Measurements from ENCODE around the gene WDR70.
"Not testable (repeated sequence)": the region's sequence is repeated elsewhere in the genome, so short reads cannot be mapped to it uniquely, and the experiment has no call there.

The WDR70 gene

DNA sequence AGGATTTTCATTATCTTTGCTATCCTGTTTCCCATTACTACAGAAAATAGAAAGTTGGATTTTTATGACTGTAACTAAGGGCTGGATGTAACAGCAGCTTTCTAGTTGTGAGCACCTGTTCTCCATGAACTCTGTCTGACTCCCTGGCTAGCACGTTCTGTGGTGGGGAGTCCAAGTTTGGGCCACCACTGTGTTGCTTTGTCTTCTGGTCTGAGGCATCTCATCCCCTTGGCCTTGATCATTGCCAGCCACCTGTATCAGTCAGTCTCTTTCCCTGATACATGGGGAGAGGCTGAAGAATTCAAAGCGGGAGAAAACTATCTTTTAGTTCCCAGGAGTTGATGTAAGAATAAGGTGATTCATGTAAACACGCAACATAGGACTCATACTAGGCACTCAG, 33.4 kb downstream of the WDR70 start:
- Histone ChIP-seq H3K4me3 (ENCODE audit: low read length in 2 of 2) (no peak overlapping the region), H3K4me1 (ENCODE audit: control insufficient read depth, insufficient read depth, low read length) (no peaks in the 10 kb centered on the region), H3K9ac (ENCODE audit: low read length in 2 of 2) (no peak overlapping the region), H3K36me3 (ENCODE audit: control insufficient read depth in 2 of 2, insufficient read depth in 2 of 2, low read length in 2 of 2) (peaks cover 0 to 2% of the 10 kb centered on the region in 2 donors), H3K9me3 (ENCODE audit: control insufficient read depth in 2 of 2, low read length in 2 of 2) (no peaks in the 10 kb centered on the region), H3K27me3 (ENCODE audit: control insufficient read depth in 1 of 2, insufficient read depth in 2 of 2, low read length in 2 of 2) (no peaks in the 10 kb centered on the region), H3K27ac (ENCODE audit: low read length) (no peak overlapping the region)

DNA sequence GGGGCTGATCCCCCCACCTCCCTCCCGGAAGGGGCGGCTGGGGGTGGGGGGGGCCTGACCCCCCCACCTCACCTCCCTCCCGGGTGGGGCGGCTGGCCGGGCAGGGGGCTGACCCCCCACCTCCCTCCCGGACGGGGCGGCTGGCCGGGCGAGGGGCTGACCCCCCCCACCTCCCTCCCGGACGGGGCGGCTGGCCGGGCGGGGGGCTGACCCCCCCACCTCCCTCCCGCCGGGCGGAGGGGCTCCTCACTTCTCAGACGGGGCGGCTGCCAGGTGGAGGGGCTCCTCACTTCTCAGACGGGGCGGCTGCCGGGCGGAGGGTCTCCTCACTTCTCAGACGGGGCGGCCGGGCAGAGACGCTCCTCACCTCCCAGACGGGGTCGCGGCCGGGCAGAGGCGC, 36.3 kb downstream of the WDR70 start:
- not testable (repeated sequence) for H3K9me3 ChIP-seq (ENCODE audit: control insufficient read depth in 2 of 2, low read length in 2 of 2); H3K9ac ChIP-seq (ENCODE audit: low read length in 2 of 2); H3K4me3 ChIP-seq (ENCODE audit: low read length in 2 of 2); H3K4me1 ChIP-seq (ENCODE audit: control insufficient read depth, insufficient read depth, low read length); H3K27me3 ChIP-seq (ENCODE audit: control insufficient read depth in 1 of 2, insufficient read depth in 2 of 2, low read length in 2 of 2); H3K36me3 ChIP-seq (ENCODE audit: control insufficient read depth in 2 of 2, insufficient read depth in 2 of 2, low read length in 2 of 2); H3K27ac ChIP-seq (ENCODE audit: low read length)

DNA sequence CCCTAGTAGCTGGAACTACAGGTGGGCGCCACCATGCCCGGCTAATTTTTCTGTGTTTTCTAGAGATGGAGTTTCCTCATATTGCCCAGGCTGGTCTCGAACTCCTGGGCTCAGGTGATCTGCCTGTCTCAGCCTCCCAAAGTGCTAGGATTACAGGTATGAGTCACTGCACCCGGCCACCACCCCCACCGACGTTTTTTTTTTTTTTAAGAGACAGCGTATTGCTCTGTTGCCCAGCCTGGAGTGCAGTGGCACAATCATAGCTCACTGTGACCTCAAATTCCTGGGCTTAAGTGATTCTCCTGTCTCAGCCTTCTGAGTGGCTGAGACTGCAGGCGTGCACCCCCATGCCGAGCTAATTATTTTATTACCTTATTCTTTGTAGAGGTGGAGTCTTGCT, 38.2 kb downstream of the WDR70 start:
- Histone ChIP-seq H3K4me1 (ENCODE audit: control insufficient read depth, insufficient read depth, low read length) (no peaks in the 10 kb centered on the region), H3K36me3 (ENCODE audit: control insufficient read depth in 2 of 2, insufficient read depth in 2 of 2, low read length in 2 of 2) (peaks cover 0 to 3% of the 10 kb centered on the region in 2 donors), H3K9ac (ENCODE audit: low read length in 2 of 2) (no peak overlapping the region), H3K27me3 (ENCODE audit: control insufficient read depth in 1 of 2, insufficient read depth in 2 of 2, low read length in 2 of 2) (no peaks in the 10 kb centered on the region), H3K27ac (ENCODE audit: low read length) (no peak overlapping the region), H3K4me3 (ENCODE audit: low read length in 2 of 2) (no peak overlapping the region), H3K9me3 (ENCODE audit: control insufficient read depth in 2 of 2, low read length in 2 of 2) (no peaks in the 10 kb centered on the region)

DNA sequence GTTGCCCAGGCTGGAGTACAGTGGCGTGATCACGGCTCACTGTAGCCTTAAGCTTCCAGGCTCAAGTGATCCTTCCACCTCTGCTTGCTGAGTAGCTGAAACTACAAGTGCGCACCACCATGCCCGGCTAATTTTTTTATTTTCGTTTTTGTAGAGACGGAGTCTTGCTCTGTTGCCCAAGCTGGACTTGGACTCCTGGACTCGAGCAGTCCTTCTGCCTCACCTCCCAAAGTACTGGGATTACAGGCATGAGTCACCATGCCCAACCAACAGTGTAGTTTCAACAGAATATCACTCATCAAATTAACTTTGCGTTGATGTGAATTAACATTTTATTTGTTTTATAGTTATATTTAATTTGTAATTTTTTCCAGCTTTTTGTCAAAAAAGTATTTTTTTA, 45.3 kb downstream of the WDR70 start:
- Histone ChIP-seq H3K4me1 (ENCODE audit: control insufficient read depth, insufficient read depth, low read length) (no peaks in the 10 kb centered on the region), H3K4me3 (ENCODE audit: low read length in 2 of 2) (no peak overlapping the region), H3K9me3 (ENCODE audit: control insufficient read depth in 2 of 2, low read length in 2 of 2) (no peaks in the 10 kb centered on the region), H3K36me3 (ENCODE audit: control insufficient read depth in 2 of 2, insufficient read depth in 2 of 2, low read length in 2 of 2) (peaks cover 3 to 5% of the 10 kb centered on the region in 2 donors), H3K9ac (ENCODE audit: low read length in 2 of 2) (no peak overlapping the region), H3K27me3 (ENCODE audit: control insufficient read depth in 1 of 2, insufficient read depth in 2 of 2, low read length in 2 of 2) (no peaks in the 10 kb centered on the region), H3K27ac (ENCODE audit: low read length) (no peak overlapping the region)

DNA sequence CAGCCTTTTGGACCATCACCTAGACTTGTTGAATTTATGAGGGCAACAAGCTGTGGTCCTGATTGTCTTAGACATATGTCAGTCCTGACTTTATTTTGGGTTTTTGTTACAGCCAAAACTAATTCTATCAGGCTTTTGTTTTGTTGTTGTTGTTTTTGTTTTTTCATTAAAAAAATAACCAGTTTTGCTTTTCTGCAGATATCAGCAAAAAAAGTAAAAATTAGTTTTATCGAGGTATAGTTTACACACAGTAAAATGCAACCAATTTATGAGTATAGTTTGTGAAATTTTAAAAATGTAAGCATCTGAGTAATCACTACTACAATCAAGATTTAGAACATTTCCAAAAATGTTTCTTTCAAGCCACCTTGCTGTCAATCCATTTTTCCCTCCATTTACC, 48.9 kb downstream of the WDR70 start:
- Histone ChIP-seq H3K36me3 (ENCODE audit: control insufficient read depth in 2 of 2, insufficient read depth in 2 of 2, low read length in 2 of 2) (peaks cover 0 to 5% of the 10 kb centered on the region in 2 donors), H3K9ac (ENCODE audit: low read length in 2 of 2) (no peak overlapping the region), H3K4me3 (ENCODE audit: low read length in 2 of 2) (no peak overlapping the region), H3K27me3 (ENCODE audit: control insufficient read depth in 1 of 2, insufficient read depth in 2 of 2, low read length in 2 of 2) (no peaks in the 10 kb centered on the region), H3K9me3 (ENCODE audit: control insufficient read depth in 2 of 2, low read length in 2 of 2) (no peaks in the 10 kb centered on the region), H3K4me1 (ENCODE audit: control insufficient read depth, insufficient read depth, low read length) (no peaks in the 10 kb centered on the region), H3K27ac (ENCODE audit: low read length) (no peak overlapping the region)

DNA sequence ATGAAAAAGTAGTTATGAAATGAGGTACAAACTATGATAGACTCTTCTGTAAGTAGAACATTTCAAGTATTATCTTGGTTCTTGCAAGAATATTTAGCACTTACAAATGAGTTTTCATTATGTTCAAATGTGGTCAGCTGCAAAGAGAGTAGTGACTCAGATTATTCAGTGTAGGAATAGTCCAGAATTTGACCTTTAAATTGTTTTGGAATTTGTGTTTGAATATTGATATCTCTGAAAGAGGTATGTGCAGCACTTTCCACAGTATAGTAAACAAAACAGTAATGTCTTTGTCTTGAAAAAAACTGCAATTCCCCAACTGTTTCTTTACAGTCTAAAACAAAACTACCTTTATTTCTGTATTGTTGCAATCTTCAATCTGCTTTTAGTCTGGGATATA, 56.1 kb downstream of the WDR70 start:
- H3K4me3 ChIP-seq (ENCODE audit: low read length in 2 of 2): no peak overlapping the region
- H3K9me3 ChIP-seq (ENCODE audit: control insufficient read depth in 2 of 2, low read length in 2 of 2): no peaks in the 10 kb centered on the region
- no peak overlapping the region for H3K9ac ChIP-seq (ENCODE audit: low read length in 2 of 2)
- no peak overlapping the region for H3K27ac ChIP-seq (ENCODE audit: low read length)
- H3K4me1 ChIP-seq (ENCODE audit: control insufficient read depth, insufficient read depth, low read length): no peaks in the 10 kb centered on the region
- H3K36me3 ChIP-seq (ENCODE audit: control insufficient read depth in 2 of 2, insufficient read depth in 2 of 2, low read length in 2 of 2): no peaks in the 10 kb centered on the region
- H3K27me3 ChIP-seq (ENCODE audit: control insufficient read depth in 1 of 2, insufficient read depth in 2 of 2, low read length in 2 of 2): no peaks in the 10 kb centered on the region

DNA sequence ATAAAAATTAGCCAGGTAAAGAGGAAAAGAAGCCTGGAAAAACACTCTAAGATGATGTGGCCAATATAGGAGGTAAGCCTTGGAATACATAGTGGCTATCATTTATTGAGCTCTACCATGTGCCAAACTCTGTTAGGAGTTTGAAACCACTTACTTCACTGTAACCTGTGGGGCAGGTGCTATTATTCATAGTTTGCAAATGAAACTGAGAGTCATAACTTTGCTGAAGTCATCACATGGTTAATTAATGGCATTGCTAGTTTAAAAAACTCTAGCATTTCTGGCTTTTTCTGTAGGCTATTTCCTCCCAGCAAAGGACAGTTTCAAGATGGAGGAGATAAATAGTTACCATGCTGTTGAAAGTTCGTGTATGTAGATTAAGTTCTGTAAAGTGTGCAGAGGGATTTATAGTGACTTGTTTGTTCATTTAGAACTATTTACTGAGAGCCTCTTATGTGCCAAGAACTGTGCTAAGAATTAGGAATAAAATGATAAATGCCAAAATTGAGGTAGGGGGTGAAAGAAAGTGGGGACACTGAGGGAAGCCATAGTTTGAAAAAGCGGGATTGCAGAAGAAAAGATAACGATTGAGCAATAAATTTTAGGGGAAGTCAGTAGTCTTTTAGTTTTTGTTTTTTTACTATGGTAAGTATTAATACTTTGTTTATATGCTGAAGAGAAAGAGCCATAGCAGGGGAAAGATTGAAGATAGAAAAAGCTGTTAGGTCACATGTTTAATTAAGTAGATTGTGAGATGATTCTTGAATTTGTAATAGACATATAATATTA, 57.2 kb downstream of the WDR70 start:
- Histone ChIP-seq H3K36me3 (ENCODE audit: control insufficient read depth in 2 of 2, insufficient read depth in 2 of 2, low read length in 2 of 2) (no peaks in the 10 kb centered on the region), H3K4me1 (ENCODE audit: control insufficient read depth, insufficient read depth, low read length) (no peaks in the 10 kb centered on the region), H3K27me3 (ENCODE audit: control insufficient read depth in 1 of 2, insufficient read depth in 2 of 2, low read length in 2 of 2) (no peaks in the 10 kb centered on the region), H3K27ac (ENCODE audit: low read length) (no peak overlapping the region), H3K9ac (ENCODE audit: low read length in 2 of 2) (no peak overlapping the region), H3K9me3 (ENCODE audit: control insufficient read depth in 2 of 2, low read length in 2 of 2) (no peaks in the 10 kb centered on the region), H3K4me3 (ENCODE audit: low read length in 2 of 2) (no peak overlapping the region)

DNA sequence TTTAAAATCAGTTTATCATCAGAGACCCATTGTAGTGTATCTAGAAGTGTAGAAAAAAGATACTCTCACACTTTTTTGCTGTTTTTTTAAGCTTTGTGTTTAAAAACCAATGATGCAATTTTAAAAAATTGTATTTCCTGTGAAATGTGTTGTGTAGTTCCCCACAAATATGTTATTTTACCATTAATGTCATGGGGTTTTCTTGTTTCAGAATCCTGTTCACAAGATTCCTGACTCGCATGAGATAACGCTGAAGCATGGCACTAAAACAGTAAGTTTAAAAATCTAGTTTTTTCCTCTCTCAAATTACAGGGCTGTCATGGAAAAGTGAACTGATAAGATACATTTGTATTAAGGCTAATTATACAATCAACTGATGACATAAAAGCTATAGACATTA, 58.6 kb downstream of the WDR70 start:
- Histone ChIP-seq H3K4me1 (ENCODE audit: control insufficient read depth, insufficient read depth, low read length) (no peaks in the 10 kb centered on the region), H3K9me3 (ENCODE audit: control insufficient read depth in 2 of 2, low read length in 2 of 2) (no peaks in the 10 kb centered on the region), H3K9ac (ENCODE audit: low read length in 2 of 2) (no peak overlapping the region), H3K36me3 (ENCODE audit: control insufficient read depth in 2 of 2, insufficient read depth in 2 of 2, low read length in 2 of 2) (peaks cover 0 to 2% of the 10 kb centered on the region in 2 donors), H3K27me3 (ENCODE audit: control insufficient read depth in 1 of 2, insufficient read depth in 2 of 2, low read length in 2 of 2) (no peaks in the 10 kb centered on the region), H3K27ac (ENCODE audit: low read length) (no peak overlapping the region), H3K4me3 (ENCODE audit: low read length in 2 of 2) (no peak overlapping the region)

DNA sequence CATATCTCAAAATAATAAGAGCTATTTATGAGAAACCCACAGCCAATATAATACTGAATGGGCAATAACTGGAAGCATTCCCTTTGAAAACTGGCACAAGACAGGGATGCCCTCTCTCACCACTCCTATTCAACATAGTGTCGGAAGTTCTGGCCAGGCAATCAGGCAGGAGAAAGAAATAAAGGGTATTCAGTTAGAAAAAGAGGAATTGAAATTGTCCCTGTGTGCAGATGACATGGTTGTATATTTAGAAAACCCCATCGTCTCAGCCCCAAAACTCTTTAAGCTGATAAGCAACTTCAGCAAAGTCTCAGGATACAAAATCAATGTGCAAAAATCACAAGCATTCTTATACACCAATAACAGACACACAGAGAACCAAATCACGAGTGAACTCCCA, 66.7 kb downstream of the WDR70 start:
- H3K36me3 ChIP-seq (ENCODE audit: control insufficient read depth in 2 of 2, insufficient read depth in 2 of 2, low read length in 2 of 2); H3K27ac ChIP-seq (ENCODE audit: low read length); H3K27me3 ChIP-seq (ENCODE audit: control insufficient read depth in 1 of 2, insufficient read depth in 2 of 2, low read length in 2 of 2); H3K4me3 ChIP-seq (ENCODE audit: low read length in 2 of 2); H3K4me1 ChIP-seq (ENCODE audit: control insufficient read depth, insufficient read depth, low read length); H3K9me3 ChIP-seq (ENCODE audit: control insufficient read depth in 2 of 2, low read length in 2 of 2); H3K9ac ChIP-seq (ENCODE audit: low read length in 2 of 2): not testable (repeated sequence)

DNA sequence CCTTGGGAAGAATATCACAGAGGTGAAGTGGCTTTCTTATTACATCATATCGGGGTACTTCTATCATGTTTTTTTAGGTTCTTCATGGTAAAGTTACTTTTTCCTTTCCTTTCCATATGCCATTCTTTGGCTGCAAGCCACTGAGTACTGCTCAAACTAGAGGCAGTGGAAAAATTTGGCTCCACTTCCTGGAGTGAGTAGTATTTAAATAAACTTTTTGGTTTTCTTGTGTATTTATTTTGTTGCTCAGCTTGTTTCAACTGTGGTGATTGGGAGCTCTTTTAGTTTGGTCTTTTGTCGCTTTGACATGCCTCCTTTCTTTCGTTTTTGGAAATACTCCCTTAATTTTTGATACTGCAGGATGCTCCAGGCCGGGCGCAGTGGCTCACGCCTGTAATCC, 69.8 kb downstream of the WDR70 start:
- no peak overlapping the region for H3K9ac ChIP-seq (ENCODE audit: low read length in 2 of 2)
- no peaks in the 10 kb centered on the region for H3K4me1 ChIP-seq (ENCODE audit: control insufficient read depth, insufficient read depth, low read length)
- no peaks in the 10 kb centered on the region for H3K27me3 ChIP-seq (ENCODE audit: control insufficient read depth in 1 of 2, insufficient read depth in 2 of 2, low read length in 2 of 2)
- H3K9me3 ChIP-seq (ENCODE audit: control insufficient read depth in 2 of 2, low read length in 2 of 2): no peaks in the 10 kb centered on the region
- peaks cover 4 to 5% of the 10 kb centered on the region in 2 donors for H3K36me3 ChIP-seq (ENCODE audit: control insufficient read depth in 2 of 2, insufficient read depth in 2 of 2, low read length in 2 of 2)
- no peak overlapping the region for H3K27ac ChIP-seq (ENCODE audit: low read length)
- no peak overlapping the region for H3K4me3 ChIP-seq (ENCODE audit: low read length in 2 of 2)

DNA sequence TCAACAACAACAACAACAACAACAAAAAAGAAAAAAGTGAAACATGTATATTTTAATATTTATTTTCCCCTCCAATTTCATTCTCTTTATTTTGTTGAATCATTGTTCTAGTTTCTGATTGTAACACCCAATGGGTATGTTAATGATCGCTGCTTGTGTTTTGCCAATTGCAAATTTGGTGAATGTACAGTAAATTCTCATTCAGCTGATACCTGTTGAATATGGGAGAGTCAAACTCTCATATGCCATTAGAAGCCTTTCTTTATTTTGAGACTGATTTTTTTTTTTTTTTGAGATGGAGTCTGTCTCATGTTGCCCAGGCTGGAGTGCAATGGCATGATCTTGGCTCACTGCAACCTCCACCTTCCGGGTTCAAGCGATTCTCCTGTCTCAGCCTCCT, 72.9 kb downstream of the WDR70 start:
- H3K9me3 ChIP-seq (ENCODE audit: control insufficient read depth in 2 of 2, low read length in 2 of 2); H3K36me3 ChIP-seq (ENCODE audit: control insufficient read depth in 2 of 2, insufficient read depth in 2 of 2, low read length in 2 of 2); H3K4me3 ChIP-seq (ENCODE audit: low read length in 2 of 2); H3K27me3 ChIP-seq (ENCODE audit: control insufficient read depth in 1 of 2, insufficient read depth in 2 of 2, low read length in 2 of 2); H3K4me1 ChIP-seq (ENCODE audit: control insufficient read depth, insufficient read depth, low read length); H3K27ac ChIP-seq (ENCODE audit: low read length); H3K9ac ChIP-seq (ENCODE audit: low read length in 2 of 2): not testable (repeated sequence)
